GM04503 (cell line): ENCODE measurements around the gene WDR75.
A peak's percentile ranks its signal among the peaks of the same experiment; 100 is the strongest.

Source experiments
- DNase-seq: peaks from one replicate; pipeline ENCODE4 v3.0.0-alpha.2; 2012; ENCODE audit warnings: low read depth

Gene WDR75

DNA sequence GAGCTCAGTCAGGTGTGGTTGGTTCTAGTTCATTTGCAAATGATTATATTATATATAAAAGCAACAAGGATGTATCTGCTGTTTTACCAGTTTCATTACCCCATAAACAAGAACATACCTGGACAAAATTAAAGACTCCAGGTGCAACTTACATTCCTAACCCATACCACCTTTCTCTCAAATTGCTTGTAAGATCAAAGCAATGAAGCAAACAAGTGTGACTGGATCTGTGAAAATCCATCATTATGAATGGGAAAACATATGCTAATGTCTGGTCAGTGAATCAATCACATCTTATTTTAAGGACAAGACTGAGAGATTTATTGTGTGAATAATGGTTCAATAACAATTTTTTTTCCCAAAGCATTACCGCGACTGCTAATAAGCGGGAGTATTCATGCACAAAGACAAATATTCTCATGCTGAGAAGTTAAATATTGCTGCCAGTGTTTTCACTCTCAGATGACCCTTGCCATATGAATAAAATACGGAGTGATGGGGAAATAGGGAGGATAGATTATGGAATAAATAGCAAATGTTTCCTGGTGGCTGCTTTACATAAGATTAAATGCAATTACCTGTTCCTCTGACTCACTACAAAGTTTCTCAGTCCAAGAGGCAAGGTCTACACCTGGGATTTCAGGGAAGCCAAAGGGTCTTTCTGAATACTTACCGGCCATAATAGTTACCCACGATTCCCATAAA, 59.3 kb downstream of the WDR75 start:
- no peak for DNase-seq

- no peak for DNase-seq
Observed at GRCh38 chr2:189501487-189501886, 60.2 kb downstream of the WDR75 start.

DNA sequence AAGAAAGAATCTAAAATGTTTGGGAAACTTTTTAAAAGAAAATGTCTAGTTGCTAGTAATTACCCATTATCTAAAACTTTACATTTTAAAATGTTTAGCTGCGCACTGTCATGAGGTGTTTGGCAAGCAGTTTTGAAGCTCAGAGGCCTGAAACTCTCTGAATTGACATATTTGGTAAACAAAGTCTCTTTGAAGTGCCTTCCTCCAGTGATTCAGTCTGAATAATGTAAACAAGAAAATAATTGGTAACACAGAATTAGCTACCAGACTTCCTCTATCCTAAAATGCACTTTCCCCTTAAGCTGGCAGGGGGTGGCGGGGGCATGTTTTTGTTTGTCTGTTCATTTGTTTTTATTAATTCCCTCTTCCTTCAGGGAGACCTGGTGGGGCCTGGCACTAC, 61.4 kb downstream of the WDR75 start:
- DNase-seq: no peak

DNA sequence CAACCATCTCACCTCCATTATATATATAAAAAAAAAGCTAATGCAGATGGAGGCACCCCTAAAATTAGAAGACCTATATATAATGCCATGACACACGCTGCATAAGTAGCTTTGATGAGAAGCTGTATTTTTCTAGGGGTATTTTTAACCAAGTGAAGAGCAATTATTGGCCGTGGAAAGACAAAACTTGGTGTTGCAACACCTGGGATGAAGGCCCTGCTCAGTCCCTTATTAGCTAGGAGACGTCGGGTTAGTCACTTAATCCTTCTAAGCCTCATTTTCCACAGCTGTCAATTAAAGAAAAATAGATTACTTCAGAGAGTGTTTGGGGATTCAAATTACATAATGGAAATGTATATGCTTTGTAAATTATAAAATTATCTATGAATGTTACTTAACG, 63.0 kb downstream of the WDR75 start:
- DNase-seq: no peak

GRCh38 chr2:189505492-189505891, 64.2 kb downstream of the WDR75 start:
- DNase-seq: no peak

- DNase-seq: no peak
Observed at GRCh38 chr2:189506514-189506976, 65.3 kb downstream of the WDR75 start.

DNA sequence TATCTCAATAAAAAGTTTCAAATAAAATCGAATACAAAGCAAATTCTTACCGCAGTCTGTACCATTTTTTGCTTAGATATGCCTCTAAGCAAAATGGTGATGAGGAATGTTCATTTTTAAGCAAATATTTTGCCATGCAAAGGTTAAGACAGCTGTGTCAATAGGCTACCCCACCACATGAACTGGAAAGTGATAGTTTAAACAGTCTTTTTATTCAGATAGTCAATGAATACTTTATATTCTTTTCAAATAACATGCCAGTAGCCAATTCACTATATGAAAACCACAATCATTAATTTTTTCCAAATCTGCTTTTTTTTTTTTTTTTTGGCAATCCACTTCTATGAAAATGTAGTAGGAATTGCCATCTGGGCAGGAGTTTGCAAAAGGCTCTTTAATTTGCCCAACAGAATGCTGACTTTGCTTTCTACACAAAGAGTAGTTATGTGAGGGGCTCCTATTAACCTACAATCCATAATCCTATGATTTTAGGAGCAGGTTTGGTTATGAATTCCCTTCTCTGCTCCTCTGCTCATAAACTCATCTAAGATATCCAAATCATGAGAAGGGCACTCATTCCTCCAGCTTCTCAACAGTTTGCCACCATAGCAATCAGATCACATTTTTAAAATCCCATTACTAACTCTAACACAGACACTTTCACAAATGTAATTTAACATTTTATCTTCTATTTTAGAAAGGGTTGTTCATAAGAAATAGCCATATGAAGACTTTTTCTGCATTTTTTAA, 70.1 kb downstream of the WDR75 start:
- DNase-seq: no peak

DNA sequence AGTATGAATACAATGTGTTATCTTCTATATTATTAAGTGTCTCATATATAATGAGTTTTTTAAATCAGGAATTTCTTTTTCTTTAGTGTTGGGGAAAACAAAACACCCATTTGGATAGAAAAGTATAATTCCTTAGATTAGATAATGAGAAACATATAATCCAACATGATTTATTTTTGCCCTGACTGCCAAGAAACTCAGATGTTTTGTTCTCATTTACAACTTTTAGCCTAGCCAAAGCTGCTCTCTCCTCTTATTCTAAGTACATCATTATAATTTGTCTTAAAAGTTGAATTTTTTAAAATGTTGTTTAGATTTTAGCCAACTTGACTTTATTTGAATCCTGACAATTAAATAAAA, 70.7 kb downstream of the WDR75 start:
- DNase-seq: no peak

- DNase-seq: no peak
Observed at GRCh38 chr2:189512879-189513278, 71.6 kb downstream of the WDR75 start.

GRCh38 chr2:189514104-189514503, 72.8 kb downstream of the WDR75 start:
- no peak for DNase-seq

- DNase-seq: peak; percentile 46
Observed at GRCh38 chr2:189515264-189515663, 74.0 kb downstream of the WDR75 start.

GRCh38 chr2:189516546-189516945, 75.3 kb downstream of the WDR75 start:
- no peak for DNase-seq

- DNase-seq: peak; percentile 37
Observed at GRCh38 chr2:189517847-189518535, 76.7 kb downstream of the WDR75 start.

DNA sequence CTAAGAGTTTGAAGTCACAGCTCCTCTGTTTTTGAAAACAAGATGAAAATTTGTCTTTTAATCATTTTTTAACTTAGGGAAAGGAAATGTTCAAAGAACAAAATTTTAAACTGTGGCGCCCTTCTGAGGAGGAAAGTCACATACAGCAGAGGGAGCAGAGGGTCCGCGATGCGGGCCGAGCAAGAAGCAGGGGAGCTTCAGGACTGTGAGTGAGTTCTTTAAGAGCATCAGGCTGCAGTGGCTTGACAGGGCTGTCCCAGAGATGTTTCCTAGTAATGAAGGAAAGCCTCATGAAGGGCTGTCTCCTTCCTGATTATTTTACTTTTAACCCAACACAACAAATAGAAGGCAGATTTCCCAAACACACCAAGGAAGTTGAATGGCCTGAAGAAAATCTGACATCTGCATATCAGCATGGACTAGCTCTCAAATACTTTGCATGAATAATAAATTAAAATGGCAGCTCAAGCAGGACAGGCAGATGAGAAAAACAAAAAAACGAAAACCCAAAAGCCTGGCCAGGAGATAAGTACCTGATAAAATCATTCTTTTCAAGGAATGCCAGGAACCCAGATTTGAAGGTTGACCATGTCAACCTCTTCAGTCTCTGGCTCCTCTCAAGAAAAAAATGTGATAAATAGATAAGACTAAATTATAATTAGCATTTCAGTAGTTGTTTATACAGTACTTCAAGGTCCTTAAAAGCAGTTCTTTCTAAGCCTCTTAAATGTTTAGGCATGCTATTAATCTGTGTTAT, 78.5 kb downstream of the WDR75 start:
- DNase-seq: no peak

DNA sequence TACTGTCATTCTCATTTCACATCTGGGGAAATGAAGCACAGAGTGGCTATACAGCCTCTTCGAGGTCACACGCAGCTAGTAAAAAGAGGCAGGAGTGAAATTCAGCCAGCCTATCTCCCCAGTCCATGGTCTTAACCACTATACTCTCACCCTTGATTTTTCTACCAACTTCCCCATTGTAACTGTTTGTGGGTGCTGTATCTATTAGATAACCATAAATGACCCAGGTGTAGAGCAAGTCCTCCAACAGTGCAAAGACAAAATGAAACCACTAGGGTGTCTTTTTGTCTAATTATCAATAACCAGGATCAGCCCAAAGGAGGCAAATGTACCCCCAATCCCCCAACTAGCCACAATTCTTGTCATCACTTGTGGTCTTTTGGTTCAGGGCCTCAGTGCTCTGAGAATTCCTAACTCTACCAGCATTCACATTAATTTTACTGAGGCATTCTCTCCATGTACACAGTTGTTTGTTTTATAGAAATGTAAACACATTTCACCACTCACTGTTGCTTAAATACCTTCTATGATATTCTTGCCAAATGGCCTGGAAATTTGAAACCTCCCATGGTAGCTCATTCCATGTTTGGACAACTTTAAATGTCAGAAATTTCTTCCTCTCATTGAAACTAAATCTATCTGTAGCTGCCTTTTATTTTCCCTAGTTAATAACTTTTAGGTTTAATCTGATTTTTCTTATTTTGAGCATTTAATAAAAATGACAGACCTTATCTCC, 80.6 kb downstream of the WDR75 start:
- no peak for DNase-seq

DNA sequence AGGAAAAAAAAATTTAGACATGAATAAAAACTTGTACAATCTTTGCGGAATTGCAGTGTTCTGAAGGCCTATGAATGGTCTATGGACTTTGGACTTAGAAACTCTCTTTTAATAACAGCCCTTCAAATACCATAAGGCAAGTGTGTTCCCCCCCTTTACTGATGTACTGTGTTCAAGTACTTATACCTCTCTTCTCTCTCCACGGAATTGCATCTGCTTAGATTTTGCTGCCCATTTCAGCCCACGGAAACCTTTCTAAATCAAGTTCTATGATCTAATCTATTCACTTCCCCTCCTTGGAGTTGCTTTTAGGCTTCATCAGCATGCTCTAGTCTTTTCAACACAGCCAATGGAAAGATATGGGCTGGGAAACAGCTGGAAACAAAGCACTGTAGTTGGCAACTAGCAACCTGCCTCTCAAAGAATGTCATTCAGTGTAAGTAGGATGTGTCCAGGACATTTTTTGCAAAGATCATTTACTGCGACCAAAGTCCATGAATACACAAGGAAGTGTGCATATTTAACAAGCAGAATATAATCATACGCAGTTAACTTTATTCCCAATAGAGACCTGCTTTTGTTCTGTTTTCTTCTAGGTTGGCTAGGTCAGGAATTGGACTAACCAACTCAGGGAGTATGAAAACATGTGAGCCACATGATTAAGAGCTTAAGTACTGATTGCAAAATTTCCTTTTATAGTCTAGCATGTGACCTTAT, 81.3 kb downstream of the WDR75 start:
- no peak for DNase-seq

- no peak for DNase-seq
Observed at GRCh38 chr2:189524746-189525145, 83.5 kb downstream of the WDR75 start.
